GM12892 (cell line): ENCODE data around the gene PLOD1.
"Not testable (repeated sequence)": the region's sequence is repeated elsewhere in the genome, so short reads cannot be mapped to it uniquely, and the experiment has no call there.

ENCODE experiments used
- POLR2A ChIP-seq: IDR thresholded peaks from 2 replicates; pipeline ENCODE4 v1.6.1; 2011; ENCODE audit warnings: low read depth, low read length, control low read depth
- POLR2AphosphoS5 ChIP-seq: IDR thresholded peaks from 2 replicates; pipeline ENCODE4 v1.6.1; 2011; ENCODE audit warnings: low read depth, low read length, control low read depth
- TAF1 ChIP-seq: IDR thresholded peaks from 2 replicates; pipeline ENCODE4 v1.6.1; 2011; ENCODE audit warnings: low read depth, mild to moderate bottlenecking, control low read depth, low read length, borderline replicate concordance

- TF ChIP-seq POLR2A, POLR2AphosphoS5, TAF1: not testable (repeated sequence)
Measured at GRCh38 chr1:12008355-12008754, 73.8 kb downstream of the PLOD1 start.
